Ramos (cell line): ENCODE results near the gene ATP5ME.
"Not testable (repeated sequence)": the region's sequence is repeated elsewhere in the genome, so short reads cannot be mapped to it uniquely, and the experiment has no call there.

Experiments used
- in situ Hi-C: fragments of 300-500 bp; cut with MboI; formaldehyde crosslinking; loops from one replicate; pipeline ENCODE4 v1.14.3; 2022; ENCODE audit warnings: low sequenced_read_pairs; ENCODE audit not compliant: unreplicated experiment

Gene ATP5ME, protein sequence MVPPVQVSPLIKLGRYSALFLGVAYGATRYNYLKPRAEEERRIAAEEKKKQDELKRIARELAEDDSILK

DNA sequence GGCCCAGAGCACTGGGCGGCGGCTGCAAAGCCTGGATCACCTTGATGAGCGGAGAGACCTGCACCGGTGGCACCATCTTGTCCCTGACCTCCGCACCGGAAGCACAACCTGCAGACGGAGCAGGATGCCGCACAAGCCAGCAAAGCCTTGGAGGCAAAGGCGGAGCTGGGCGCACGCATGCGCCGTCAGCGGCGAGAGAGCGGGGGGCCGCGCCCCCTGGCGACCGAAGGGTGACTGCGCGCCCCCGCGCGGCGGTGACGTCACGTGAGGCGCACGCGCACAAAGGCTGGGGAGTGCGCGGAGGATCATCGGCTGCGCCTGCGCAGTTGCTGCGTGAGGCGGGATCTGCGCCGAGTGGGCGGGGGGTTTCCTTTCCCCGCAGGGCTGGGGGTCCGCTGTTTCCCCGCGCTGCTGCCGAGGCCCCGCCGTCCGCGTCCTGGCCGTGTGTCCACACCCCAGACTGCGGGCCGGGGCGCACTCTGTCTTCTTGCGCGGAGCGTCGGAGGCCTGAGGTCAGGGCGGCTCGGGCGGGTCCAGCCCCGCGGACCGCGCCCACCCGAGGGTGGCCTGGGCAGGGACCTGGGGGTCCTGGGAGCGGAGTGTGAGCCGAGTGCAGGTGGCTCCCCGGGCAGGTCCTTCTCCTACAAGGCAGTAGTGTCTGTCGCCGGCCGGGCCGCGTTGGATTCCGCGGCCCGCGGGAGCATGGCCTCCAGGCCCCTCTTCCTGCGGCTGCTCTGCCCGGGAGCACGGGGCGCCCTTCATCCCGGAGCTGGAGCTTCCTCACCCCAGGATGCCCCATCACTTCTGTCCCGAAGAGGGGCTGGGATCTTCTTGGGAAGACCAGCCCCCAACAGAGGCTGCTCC, at the start of gene ATP5ME, which contains the start of gene MYL5:
Gene ATP5ME, minus strand, starts transcription at position 105 of the 864 bp plus-strand sequence. Its CDS starts 29 bp downstream, at position 76.
Gene MYL5, plus strand, starts transcription at position 371 of the 864 bp plus-strand sequence. CDS start 3,485 bp downstream, outside the sequence.
- in situ Hi-C loops = no loop called here

DNA sequence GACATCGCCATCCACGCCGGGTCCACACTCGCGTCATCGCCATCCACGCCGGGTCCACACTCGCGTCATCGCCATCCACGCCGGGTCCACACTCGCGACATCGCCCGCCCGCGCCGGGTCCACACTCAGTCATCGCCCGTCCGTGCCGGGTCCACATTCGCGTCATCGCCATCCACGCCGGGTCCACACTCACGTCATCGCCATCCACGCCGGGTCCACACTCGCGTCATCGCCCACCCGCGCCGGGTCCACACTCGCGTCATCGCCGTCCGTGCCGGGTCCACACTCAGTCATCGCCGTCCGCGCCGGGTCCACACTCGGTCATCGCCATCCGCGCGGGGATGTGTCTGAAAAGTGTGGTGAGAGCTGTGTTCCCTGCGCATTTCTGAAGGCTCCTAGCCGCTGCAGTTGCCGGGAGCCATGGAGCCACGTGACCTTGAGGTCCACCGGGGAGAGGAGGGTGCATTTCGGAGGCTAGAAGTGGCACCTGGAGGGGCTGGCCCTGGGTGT, 48.8 kb upstream of the ATP5ME start:
- in situ Hi-C loops = no loop called here

DNA sequence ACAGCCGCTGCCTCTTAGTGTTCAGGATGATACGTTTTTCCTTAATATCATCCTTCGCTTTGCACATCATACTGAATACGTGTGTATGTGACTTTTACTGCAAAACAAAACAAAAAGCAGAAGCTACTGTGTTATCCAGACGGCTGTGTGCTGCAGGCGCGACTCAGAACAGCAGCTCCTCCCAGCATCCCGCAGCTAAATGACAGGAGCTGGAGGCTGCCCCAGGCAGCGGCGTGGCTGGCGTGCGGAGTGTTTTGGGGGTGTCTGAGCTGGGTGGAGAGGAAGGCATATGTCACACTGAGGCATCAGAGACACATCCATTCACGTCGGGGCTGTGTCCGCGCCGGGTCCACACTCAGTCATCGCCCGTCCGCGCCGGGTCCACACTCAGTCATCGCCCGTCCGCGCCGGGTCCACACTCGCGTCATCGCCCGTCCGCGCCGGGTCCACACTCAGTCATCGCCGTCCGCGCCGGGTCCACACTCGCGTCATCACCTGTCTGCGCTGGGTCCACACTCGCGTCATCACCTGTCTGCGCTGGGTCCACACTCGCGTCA, 48.2 kb upstream of the ATP5ME start:
- in situ Hi-C loops = no loop called here

DNA sequence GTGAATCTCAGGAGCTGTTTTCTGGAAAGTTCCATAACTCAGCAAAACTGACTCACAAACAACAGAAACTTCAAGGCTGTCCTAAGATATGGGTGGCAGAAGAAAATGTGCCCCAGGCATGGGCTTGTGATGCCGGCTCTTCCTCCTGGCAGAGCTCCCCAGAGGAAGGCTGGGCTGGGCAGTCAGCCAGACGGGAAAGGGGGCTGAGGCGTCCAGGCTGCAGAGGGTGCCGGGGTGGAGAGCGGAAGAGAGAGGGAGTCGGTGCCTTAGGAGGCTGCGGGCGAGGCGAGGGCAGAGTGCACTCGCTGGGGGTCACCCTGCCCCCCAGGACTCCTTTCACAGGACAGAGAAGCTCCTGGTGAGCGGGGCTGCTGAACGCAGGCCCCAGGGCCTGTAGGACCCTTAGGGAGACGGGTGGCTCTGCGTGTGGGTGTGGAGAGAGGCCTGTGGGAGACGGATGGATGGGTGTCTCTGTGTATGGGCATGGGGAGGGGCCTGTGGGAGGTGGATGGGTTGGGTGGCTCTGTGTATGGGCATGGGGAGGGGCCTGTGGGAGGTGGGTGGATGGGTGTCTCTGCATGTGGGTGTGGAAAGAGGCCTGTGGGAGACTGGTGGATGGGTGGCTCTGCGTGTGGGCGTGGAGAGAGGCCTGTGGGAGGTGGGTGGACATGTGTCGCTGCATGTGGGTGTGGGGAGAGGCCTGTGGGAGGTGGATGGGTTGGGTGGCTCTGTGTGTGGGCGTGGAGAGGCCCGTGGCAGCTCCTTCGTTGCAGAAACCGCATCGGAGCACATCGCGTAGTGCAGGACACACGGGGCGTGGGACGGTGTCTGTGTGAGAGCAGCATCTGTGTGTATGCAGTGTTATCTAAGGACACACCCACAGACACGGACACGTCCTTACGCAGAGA, 47.4 kb upstream of the ATP5ME start:
- in situ Hi-C loops = no loop called here

DNA sequence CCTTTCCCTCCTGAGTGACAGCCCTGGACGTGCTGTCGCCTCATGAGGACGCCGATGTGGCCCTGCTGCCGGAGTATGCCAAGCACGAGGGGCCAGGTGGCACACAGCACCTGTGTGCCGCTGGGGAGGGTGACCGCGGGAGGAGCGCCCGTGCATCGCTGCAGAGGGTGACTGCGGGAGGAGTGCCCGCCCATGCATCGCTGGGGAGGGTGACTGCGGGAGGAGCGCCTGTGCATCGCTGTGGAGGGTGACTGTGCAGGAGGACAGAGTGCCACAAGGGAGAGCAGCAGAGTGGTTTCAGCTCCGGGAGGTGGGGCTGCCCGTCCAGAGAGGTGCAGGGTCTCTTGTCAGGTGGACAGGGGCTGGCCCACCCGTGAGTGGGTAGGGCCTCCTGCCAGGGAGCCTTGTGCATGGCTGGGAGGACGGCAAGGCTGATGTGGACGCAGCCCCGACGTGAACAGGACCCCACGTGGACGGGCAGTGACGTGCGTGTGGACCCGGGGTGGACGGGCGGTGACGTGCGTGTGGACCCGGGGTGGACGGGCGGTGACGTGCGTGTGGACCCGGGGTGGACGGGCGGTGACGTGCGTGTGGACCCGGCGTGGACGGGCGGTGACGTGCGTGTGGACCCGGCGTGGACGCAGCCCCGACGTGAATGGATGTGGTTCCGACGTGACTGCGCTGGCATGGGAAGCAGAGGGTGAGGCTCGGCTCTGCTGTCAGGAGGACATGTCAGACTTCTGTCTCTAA, 46.2 kb upstream of the ATP5ME start:
- in situ Hi-C loops = no loop called here

DNA sequence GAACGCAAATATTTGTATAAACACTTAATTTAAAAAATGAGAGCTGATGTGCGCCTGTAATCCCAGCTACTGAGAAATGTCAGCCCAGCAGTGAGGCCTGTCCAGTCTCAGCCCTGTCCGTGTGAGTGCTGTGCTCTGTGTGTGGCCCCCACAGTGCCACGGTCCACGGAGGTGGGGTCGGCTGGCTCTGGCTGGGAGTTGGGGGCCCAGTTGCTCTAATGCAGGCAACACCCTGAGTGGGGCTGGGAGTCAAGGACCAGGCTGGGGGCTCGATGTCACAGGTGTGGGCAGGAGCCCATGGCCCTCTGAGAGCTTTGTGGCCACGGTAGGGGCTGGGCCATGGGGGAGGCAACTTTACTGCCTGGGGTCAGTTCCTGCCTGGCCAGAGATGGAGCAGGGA, 44.4 kb upstream of the ATP5ME start:
- in situ Hi-C loops = no loop called here

DNA sequence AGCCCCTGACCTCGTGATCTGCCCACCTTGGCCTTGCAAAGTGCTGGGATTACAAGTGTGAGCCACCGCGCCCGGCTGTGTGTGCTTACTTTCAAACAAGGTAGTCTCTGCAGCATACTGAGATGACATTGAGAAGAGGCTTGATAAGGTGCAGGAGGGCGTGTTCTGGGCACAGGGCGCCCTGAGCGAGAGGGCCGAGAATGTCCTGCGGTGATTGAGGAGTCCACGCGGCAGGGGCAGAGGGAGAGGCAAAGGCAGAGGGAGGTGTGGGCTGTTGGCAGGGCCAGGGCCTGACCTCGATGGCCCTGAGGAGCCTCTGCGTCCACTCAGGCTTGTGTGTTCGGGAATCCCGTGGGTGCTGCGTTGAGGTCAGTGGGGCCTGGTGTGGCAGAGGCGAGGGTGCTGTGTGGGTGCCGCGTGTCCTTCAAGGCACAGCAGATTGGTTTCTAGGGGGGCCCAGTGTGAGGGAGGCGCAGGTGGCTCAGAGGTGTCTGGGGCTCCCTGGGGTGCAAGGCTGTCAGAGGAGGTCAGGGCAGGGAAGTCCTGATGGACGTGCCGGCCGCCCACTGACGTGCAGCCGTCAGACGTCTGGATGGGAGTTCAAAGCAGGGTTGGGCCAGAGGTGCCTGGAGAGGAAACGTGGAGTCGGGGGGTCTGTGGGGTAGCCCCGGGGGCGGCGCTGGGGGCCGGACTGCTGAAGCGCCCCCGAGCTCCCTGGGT, 43.7 kb upstream of the ATP5ME start:
- in situ Hi-C loops = no loop called here

DNA sequence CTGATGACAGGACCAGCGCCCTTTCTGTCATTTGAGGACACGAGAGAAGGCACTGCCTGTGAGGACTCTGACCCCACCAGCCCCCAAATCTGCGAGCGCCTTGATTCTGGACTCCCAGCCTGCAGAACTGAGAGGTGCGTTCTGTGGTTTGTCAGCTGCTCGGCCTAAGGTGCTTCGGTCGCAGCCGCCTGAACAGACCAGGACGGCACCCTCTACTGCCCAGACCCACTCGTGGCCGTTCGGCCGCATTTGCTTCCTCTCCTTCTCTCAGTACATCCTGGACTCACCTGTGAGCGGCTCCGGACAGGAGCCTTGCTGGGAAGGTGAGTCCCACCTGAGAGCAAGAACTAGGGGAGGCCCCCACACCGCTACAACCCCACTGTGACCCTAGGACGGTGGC, 40.0 kb upstream of the ATP5ME start:
- in situ Hi-C loops = no loop called here

DNA sequence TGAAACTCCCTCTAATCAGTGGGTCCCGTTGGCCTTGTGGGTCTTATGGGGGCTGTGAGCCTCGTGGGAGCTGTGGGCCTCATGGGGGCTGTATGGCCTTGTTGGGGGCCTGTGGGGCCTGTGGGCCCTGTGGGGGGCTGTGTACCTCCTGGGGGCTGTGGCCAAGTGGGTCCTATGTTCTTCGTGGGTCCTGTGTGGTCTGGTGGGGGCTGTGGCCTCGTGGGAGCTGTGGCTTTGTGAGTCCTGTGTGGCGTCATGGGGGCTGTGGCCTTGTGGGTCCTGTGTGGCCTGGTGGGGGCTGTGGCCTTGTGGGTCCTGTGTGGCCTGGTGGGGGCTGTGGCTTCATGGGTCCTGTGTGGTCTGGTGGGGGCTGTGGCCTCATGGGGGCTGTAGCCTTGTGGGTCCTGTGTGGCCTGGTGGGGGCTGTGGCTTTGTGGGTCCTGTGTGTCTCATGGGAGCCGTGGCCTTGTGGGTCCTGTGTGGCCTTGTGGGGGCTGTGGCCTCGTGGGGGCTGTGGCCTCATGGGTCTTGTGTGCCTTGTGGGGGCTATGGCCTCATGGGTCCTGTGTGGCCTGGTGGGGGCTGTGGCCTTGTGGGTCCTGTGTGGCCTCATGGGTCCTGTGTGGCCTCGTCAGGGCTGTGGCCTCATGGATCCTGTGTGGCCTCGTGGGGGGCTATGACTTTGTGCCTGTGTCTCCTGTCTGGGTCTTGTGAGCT, 39.0 kb upstream of the ATP5ME start:
- in situ Hi-C loops = no loop called here

DNA sequence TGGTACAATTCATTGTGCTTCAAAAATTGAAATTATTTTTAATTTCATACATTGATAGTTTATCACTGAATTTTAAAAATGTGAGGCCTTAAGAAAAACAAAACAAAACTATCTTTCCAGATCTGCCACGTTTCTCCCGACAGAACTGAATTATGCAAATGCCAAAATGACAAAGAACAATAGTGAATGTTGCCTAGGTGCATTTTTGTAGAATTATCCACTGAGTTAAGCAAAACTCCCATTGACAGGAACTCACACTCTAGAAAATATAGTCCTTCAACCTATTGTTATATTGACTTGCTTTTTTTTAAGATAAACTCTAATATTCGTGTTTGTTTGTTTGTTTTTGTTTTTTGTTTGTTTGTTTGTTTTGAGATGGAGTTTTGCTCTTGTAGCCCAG, 38.0 kb upstream of the ATP5ME start:
- in situ Hi-C loops = no loop called here

DNA sequence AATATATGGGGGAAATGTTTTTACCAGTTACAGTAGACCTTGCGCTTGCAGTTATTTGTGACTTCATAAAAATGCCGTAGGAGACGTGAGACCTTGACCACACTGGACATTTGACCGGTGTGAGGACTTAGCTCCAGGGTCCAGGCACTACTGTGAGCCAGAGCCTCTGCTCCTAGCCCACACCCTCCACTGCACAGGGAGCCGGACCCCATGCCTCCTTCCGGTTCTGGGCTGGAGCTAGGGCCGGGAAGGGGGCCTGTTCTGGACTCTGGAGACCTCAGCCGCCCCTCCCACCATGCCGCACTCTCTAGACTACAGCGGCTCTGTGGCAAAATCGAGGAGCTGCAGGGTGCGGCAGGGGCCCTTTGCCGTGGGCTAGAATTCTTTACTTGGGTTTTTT, 36.8 kb upstream of the ATP5ME start:
- in situ Hi-C loops = no loop called here

DNA sequence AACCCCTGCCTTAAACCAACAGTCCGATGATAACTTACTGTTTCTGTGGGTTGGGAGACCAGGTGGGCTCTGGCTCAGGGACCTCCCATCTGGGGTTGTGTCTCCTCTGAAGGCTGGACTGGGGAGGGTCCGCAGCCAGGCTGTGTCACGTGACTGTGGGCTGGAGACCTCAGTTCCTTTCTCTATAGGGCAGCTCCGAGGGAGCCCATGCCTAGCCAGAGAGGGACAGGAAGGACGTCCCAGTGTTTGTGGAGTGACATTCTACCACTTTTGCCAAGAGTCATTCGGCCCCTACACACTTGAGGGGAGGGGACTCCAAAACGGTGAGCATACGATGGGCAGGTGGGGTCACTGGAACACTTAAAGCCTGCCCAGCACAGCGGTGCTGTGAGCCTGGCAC, 36.0 kb upstream of the ATP5ME start:
- in situ Hi-C loops = no loop called here

DNA sequence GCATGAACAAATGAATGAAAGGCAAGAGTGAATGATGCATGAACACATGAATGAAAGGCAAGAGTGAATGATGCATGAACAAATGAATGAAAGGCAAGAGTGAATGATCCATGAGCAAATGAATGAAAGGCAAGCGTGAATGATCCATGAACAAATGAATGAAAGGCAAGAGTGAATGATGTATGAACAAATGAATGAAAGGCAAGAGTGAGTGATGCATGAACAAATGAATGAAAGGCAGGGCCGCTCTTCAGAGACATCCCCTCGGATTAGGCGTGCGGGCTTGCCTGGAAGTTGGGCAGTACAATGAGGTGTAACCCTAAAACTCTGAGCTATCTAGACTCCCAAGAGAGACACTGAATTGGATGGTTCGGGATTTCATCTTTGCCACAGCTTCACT, 35.3 kb upstream of the ATP5ME start:
- in situ Hi-C loops = no loop called here

DNA sequence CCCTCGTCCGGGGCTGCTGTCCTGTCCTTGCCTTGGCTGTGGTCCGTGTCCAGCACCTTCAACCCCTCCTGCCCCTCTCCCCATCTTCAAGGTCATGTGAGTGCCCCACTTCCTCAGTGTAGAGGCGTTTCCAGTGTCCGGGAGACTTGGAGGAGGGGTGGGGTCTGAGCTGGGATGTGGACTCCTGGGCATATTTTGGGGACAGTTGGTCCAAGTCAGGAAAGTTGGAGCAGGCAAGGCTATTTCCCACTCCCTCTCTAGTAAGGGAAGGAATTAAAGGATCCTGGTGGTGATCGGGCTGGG, 34.5 kb upstream of the ATP5ME start:
- in situ Hi-C loops = no loop called here

DNA sequence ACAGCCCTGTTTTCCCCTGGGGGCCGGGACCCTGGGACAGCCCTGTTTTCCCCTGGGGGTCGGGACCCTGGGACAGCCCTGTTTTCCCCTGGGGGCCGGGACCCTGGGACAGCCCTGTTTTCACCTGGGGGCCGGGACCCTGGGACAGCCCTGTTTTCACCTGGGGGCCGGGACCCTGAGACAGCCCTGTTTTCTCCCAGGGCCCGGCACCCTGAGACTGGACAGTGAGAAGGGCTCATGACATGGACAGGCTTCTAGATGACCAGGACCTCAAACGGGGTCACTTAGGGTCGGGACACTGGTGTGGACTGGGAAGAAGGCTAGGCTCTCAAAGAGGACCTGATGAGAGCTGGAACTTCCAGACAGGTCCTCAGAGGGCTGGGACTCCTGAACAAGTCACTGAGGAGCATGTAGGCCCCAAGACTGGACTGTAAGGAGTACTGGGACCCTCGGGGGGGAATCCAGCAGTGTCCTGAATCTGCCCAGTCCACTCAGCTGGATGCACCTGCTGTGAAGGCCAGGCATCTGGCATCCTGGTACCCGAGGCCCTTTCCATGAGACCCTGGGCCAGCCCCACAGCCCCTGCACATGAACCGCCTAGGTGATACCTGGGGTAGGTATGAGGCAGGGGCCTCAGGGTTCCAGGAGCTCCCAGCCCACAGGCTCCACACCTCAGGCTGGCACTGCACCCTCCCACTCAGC, 34.0 kb upstream of the ATP5ME start:
- in situ Hi-C loops = no loop called here

DNA sequence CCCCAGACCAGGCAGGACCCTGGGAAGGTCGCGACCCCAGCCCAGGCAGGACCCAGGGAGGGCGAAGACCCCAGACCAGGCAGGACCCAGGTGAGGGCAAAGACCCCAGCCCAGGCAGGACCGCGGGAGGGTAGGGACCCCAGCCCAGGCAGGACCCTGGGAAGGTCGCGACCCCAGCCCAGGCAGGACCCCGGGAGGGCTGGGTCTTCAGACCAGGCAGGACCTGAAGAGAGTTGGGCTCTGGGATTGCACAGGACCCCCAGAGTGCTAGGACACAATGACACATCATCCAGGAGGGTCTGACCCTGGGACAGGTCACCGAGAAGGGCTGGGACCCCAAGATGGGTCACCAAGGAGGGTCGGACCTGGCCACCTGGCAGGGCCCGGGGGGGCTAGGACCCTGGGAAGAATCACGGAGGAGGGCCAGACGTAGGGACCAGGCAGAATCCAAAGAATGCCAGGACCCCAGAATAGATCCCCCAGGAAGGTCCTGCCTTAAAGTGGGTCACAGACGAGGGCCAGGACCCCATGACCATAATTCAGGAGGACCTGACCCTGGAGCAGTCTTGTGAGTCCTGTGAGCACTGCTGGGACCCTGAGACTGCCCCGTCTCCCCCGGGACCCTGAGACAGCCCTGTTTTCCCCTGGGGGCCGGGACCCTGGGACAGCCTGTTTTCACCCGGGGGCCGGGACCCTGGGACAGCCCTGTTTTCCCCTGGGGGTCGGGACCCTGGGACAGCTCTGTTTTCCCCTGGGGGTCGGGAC, 32.9 kb upstream of the ATP5ME start:
- in situ Hi-C loops = no loop called here

DNA sequence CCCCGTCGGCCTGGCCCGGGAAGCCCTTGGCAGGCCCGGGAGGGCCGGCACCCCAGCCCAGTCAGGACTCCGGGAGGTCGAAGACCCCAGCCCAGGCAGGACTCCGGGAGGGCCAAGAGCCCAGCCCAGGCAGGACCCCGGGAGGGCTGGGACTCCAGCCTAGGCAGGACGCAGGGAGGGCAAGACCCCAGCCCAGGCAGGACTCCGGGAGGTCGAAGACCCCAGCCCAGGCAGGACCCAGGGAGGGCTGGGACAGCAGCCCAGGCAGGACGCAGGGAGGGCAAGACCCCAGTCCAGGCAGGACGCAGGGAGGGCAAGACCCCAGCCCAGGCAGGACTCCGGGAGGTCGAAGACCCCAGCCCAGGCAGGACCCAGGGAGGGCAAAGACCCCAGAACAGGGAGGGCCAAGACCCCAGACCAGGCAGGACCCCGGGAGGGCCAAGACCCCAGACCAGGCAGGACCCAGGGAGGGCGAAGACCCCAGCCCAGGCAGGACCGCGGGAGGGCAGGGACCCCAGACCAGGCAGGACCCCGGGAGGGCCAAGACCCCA, 32.1 kb upstream of the ATP5ME start:
- in situ Hi-C loops = not testable (repeated sequence)
